SU-DHL-6 (cell line): ENCODE data around the gene AGAP9.

Experiments
- H2AFZ ChIP-seq: fragments of 200-600 bp; sonication (generic); 2 replicates; pipeline ENCODE4 v1.6.1; 2014; ENCODE audit warnings: low read depth, mild to moderate bottlenecking, moderate library complexity, mixed read lengths, antibody characterized with exemption, low read length; ENCODE audit not compliant: severe bottlenecking
- H3F3A ChIP-seq: fragments of 200-600 bp; shearing (Covaris generic); 2 replicates; pipeline ENCODE4 v1.6.0; 2016; ENCODE audit warnings: antibody characterized with exemption, mild to moderate bottlenecking; ENCODE audit not compliant: insufficient read depth
- H3K27ac ChIP-seq: fragments of 200-600 bp; sonication (generic); 2 replicates; pipeline ENCODE4 v1.5.1; 2016; ENCODE audit warnings: low read depth, mild to moderate bottlenecking, low read length, moderate library complexity, mixed read lengths
- H3K27me3 ChIP-seq: fragments of 200-600 bp; sonication (generic), shearing (Covaris generic); 2 replicates; pipeline ENCODE4 v1.6.0; 2014; ENCODE audit warnings: mild to moderate bottlenecking, low read length
- H3K36me3 ChIP-seq: fragments of 200-600 bp; sonication (generic); 2 replicates; pipeline ENCODE4 v1.6.1; 2014; ENCODE audit warnings: mild to moderate bottlenecking, low read length, mixed read lengths
- H3K4me2 ChIP-seq: fragments of 300-600, 200-600 bp; shearing (Covaris generic), sonication (generic); 2 replicates; pipeline ENCODE4 v1.6.0; 2014; ENCODE audit warnings: low read length, low read depth, mild to moderate bottlenecking; ENCODE audit not compliant: poor library complexity, severe bottlenecking
- H3K4me3 ChIP-seq: fragments of 200-600 bp; sonication (generic); 2 replicates; pipeline ENCODE4 v1.5.1; 2014; ENCODE audit warnings: antibody characterized with exemption, low read length, mild to moderate bottlenecking, mixed read lengths; ENCODE audit not compliant: insufficient read depth, poor library complexity, severe bottlenecking
- H3K79me2 ChIP-seq: fragments of 200-600 bp; sonication (generic); 2 replicates; pipeline ENCODE4 v1.6.1; 2014; ENCODE audit warnings: mild to moderate bottlenecking, low read length, moderate library complexity; ENCODE audit not compliant: insufficient read depth
- H3K9ac ChIP-seq: fragments of 200-600 bp; sonication (generic); 2 replicates; pipeline ENCODE4 v1.7.0; 2014; ENCODE audit warnings: mild to moderate bottlenecking, low read length
- H3K9me2 ChIP-seq: fragments of 200-600 bp; sonication (generic); replicated peaks from 2 replicates; pipeline ENCODE4 v1.6.1; 2014; ENCODE audit warnings: low read length; ENCODE audit not compliant: insufficient read depth
- H3K9me3 ChIP-seq: fragments of 200-600 bp; sonication (generic); 2 replicates; pipeline ENCODE4 v1.6.1; 2014; ENCODE audit warnings: low read length, mixed read lengths; ENCODE audit not compliant: insufficient read depth
- H4K20me1 ChIP-seq: fragments of 200-600 bp; sonication (generic); 2 replicates; pipeline ENCODE4 v1.6.1; 2014; ENCODE audit warnings: low read depth, mild to moderate bottlenecking, antibody characterized with exemption, low read length, moderate library complexity, mixed read lengths
- CTCF ChIP-seq: fragments of 200-600 bp; sonication (generic); IDR thresholded peaks from one replicate; pipeline ENCODE4 v1.5.1; 2017; ENCODE audit warnings: antibody characterized with exemption, mild to moderate bottlenecking, low read length, moderate library complexity; ENCODE audit not compliant: insufficient read depth, poor library complexity, severe bottlenecking
- EZH2phosphoT487 ChIP-seq: fragments of 200-600 bp; sonication (generic), shearing (Covaris generic); conservative IDR thresholded peaks from 2 replicates; pipeline ENCODE4 v1.6.1; 2018; ENCODE audit warnings: mild to moderate bottlenecking, antibody characterized with exemption, low read length, moderate library complexity, mixed read lengths

AGAP9 gene

DNA sequence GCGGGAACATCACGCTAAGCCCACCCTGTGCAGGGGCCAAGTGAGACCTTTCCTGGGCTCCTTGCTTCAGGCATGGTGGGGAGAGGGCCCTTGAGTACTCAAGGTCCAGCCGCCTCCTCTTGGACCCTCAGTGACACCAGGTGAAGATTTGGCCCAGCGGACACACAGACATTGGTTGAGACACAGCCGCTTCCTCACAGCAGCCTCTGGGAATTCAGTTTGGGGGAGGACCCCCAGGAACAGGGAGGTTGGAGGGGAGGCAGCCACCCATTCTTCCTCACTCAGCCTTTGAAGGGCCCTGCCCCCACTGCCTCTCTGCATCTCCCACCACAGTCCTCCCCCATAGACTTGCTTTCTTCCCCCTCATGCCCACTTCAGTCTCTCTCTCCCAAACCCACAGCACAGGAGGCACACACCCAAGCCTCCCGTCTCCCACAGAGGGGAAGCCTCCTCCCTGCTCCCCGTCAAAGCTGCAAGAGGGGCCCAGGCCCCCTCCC is 71.4 kb downstream of the AGAP9 start:
- no peaks in the 10 kb centered on the region for H3K27me3 ChIP-seq
- H2AFZ ChIP-seq = no peak overlapping the region
- TF ChIP-seq CTCF = no peak
- no peak for TF ChIP-seq EZH2phosphoT487

More for the DNA sequence above, 71.4 kb downstream of the AGAP9 start:
- H3F3A ChIP-seq = no peaks in the 10 kb centered on the region
- H3K4me3 ChIP-seq = no peak overlapping the region
- no peaks in the 10 kb centered on the region for H3K36me3 ChIP-seq
- no peak overlapping the region for H3K4me2 ChIP-seq
- H3K9ac ChIP-seq = no peak overlapping the region
- H3K9me2 ChIP-seq = no peaks in the 10 kb centered on the region
- H3K79me2 ChIP-seq = no peaks in the 10 kb centered on the region
- H4K20me1 ChIP-seq = no peaks in the 10 kb centered on the region
- no peaks in the 10 kb centered on the region for H3K9me3 ChIP-seq
- no peak overlapping the region for H3K27ac ChIP-seq
